Measurements from ENCODE around the gene FMR1.

- TF ChIP-seq CTCF (IDR thresholded peaks at IDR 0.05) (no peak), POLR2A (IDR thresholded peaks at IDR 0.05) (no peak), POLR2AphosphoS5 (IDR thresholded peaks at IDR 0.05) (no peak)
Measured at GRCh38 chrX:147945286-147945685, 33.6 kb downstream of the FMR1 start.
